C4-2B (cell line): Measurements from ENCODE around the gene TOM1L1.

Source experiments
- ZFX ChIP-seq: fragments of 450-650 bp; IDR thresholded peaks from 2 replicates; pipeline ENCODE4 v1.6.1; 2017
- TF ChIP-seq, protein P1 (sequence below): fragments of 450-650 bp; conservative IDR thresholded peaks from 2 replicates; pipeline ENCODE4 v1.5.1; 2017; ENCODE audit warnings: mild to moderate bottlenecking

DNA sequence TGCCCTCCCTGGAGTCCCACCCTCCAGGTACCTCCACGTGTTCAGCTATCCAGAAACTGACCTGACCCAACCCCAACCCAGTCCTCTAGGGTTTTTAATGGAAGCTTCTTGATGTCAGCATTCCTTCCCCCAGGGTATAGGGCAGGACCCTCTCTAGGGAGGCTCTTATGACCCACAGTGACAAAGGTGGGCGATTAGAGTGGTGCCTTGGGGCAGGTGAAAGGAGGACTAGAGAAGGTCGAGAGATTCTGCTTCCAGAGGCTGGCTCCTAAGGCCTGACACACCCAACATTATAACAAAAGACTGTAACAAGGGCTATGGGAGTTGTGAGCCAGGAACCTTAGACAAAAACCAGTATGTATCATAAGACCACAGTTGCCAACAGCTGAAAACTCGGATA is 50.6 kb downstream of the TOM1L1 start:
- TF ChIP-seq, protein P1, sequence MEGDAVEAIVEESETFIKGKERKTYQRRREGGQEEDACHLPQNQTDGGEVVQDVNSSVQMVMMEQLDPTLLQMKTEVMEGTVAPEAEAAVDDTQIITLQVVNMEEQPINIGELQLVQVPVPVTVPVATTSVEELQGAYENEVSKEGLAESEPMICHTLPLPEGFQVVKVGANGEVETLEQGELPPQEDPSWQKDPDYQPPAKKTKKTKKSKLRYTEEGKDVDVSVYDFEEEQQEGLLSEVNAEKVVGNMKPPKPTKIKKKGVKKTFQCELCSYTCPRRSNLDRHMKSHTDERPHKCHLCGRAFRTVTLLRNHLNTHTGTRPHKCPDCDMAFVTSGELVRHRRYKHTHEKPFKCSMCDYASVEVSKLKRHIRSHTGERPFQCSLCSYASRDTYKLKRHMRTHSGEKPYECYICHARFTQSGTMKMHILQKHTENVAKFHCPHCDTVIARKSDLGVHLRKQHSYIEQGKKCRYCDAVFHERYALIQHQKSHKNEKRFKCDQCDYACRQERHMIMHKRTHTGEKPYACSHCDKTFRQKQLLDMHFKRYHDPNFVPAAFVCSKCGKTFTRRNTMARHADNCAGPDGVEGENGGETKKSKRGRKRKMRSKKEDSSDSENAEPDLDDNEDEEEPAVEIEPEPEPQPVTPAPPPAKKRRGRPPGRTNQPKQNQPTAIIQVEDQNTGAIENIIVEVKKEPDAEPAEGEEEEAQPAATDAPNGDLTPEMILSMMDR = no peak
- TF ChIP-seq ZFX = no peak
